ENCODE data around the gene CDH15. TPM values are rescaled to one million over a fixed set of nuclear protein-coding genes. Genes with fewer than 3 reads are reported as not detected.
A peak's percentile ranks its signal among the peaks of the same experiment; 100 is the strongest.

CDH15 gene
- total and polyA plus RNA-seq, 2 donors from 2014 or later: 0.22 to 0.31 TPM

GRCh38 chr16:89123001-89123830 is 48.3 kb upstream of the CDH15 start:
- FAIRE-seq (no peak), DNase-seq (peak in 1 of 5 donors; percentile 64)
- H3K9me3 ChIP-seq (ENCODE audit: control insufficient read depth in 2 of 3, insufficient read depth in 1 of 3, low read length in 3 of 3): peaks cover 0 to 6% (median 2%) of the 10 kb centered on the region in 3 donors
- intact Hi-C loops (cut with DNase I): no loop called here
- no peak overlapping the region for H3K9ac ChIP-seq (ENCODE audit: low read length in 3 of 3)
- no peaks in the 10 kb centered on the region for H3K4me1 ChIP-seq (ENCODE audit: control insufficient read depth in 2 of 3, insufficient read depth in 2 of 3, low read depth in 1 of 3, low read length in 3 of 3)
- no peak overlapping the region for H3K27ac ChIP-seq (ENCODE audit: low read depth in 2 of 2, low read length in 2 of 2)
- H3K4me3 ChIP-seq (ENCODE audit: low read length in 3 of 3): no peak overlapping the region
- no peaks in the 10 kb centered on the region for H3K27me3 ChIP-seq (ENCODE audit: control insufficient read depth, insufficient read depth, low read length)
- TF ChIP-seq CTCF (IDR thresholded peaks at IDR 0.05; ENCODE audit: borderline replicate concordance, extremely low read depth, insufficient read depth): no peak
- H3K36me3 ChIP-seq (ENCODE audit: control insufficient read depth in 2 of 3, insufficient read depth in 3 of 3, low read length in 3 of 3): peaks cover 7 to 21% (median 8%) of the 10 kb centered on the region in 3 donors

GRCh38 chr16:89123831-89124100 is 47.8 kb upstream of the CDH15 start:
- Histone ChIP-seq H3K27ac (ENCODE audit: low read depth in 2 of 2, low read length in 2 of 2) (no peak overlapping the region), H3K36me3 (ENCODE audit: control insufficient read depth in 2 of 3, insufficient read depth in 3 of 3, low read length in 3 of 3) (peaks cover 7 to 21% (median 8%) of the 10 kb centered on the region in 3 donors), H3K4me3 (ENCODE audit: low read length in 3 of 3) (no peak overlapping the region), H3K4me1 (ENCODE audit: control insufficient read depth in 2 of 3, insufficient read depth in 2 of 3, low read depth in 1 of 3, low read length in 3 of 3) (no peaks in the 10 kb centered on the region), H3K9ac (ENCODE audit: low read length in 3 of 3) (no peak overlapping the region), H3K9me3 (ENCODE audit: control insufficient read depth in 2 of 3, insufficient read depth in 1 of 3, low read length in 3 of 3) (peaks cover 0 to 6% (median 2%) of the 10 kb centered on the region in 3 donors), H3K27me3 (ENCODE audit: control insufficient read depth, insufficient read depth, low read length) (no peaks in the 10 kb centered on the region)
- intact Hi-C loops (cut with DNase I): no loop called here
- FAIRE-seq (no peak), DNase-seq (peak in 1 of 5 donors; percentile 73)
- no peak for TF ChIP-seq CTCF (IDR thresholded peaks at IDR 0.05; ENCODE audit: borderline replicate concordance, extremely low read depth, insufficient read depth)

- DNase-seq: no peak
- FAIRE-seq: no peak
- TF ChIP-seq CTCF (IDR thresholded peaks at IDR 0.05; ENCODE audit: borderline replicate concordance, extremely low read depth, insufficient read depth): no peak
- intact Hi-C loops (cut with DNase I): no loop called here
- no peaks in the 10 kb centered on the region for H3K4me1 ChIP-seq (ENCODE audit: control insufficient read depth in 2 of 3, insufficient read depth in 2 of 3, low read depth in 1 of 3, low read length in 3 of 3)
- H3K27ac ChIP-seq (ENCODE audit: low read depth in 2 of 2, low read length in 2 of 2): no peak overlapping the region
- no peaks in the 10 kb centered on the region for H3K27me3 ChIP-seq (ENCODE audit: control insufficient read depth, insufficient read depth, low read length)
- no peak overlapping the region for H3K9ac ChIP-seq (ENCODE audit: low read length in 3 of 3)
- H3K4me3 ChIP-seq (ENCODE audit: low read length in 3 of 3): no peak overlapping the region
- peaks cover 0 to 6% (median 2%) of the 10 kb centered on the region in 3 donors for H3K9me3 ChIP-seq (ENCODE audit: control insufficient read depth in 2 of 3, insufficient read depth in 1 of 3, low read length in 3 of 3)
- H3K36me3 ChIP-seq (ENCODE audit: control insufficient read depth in 2 of 3, insufficient read depth in 3 of 3, low read length in 3 of 3): peaks cover 4 to 9% (median 5%) of the 10 kb centered on the region in 3 donors
Observed at GRCh38 chr16:89129378-89129777, 42.2 kb upstream of the CDH15 start.
